Activated T-helper 2 cell treated with anti-CD3 and anti-CD28 coated beads, Interferon-gamma antibody, Interleukin-2, Interleukin-4, amounts not matched to agents 10 μg/mL and 5 μg/mL and 100 μg/mL, durations not matched to agents 14 hours and 24 hours and 36 hours (primary cell): ENCODE data around the gene TXNRD3. TPM values are rescaled to one million over a fixed set of nuclear protein-coding genes. Genes with fewer than 3 reads are reported as not detected.
A peak's percentile ranks its signal among the peaks of the same experiment; 100 is the strongest.

Experiments used
- DNase-seq: peaks from one replicate; pipeline ENCODE4 v3.0.0; 2021; ENCODE audit warnings: low spot score
- H3K27ac Mint-ChIP-seq: one replicate; pipeline ENCODE4 v1.8.0; 2021; ENCODE audit warnings: mixed read lengths
- H3K27me3 Mint-ChIP-seq: one replicate; pipeline ENCODE4 v1.8.0; 2021; ENCODE audit warnings: low read depth, mixed read lengths
- H3K36me3 Mint-ChIP-seq: one replicate; pipeline ENCODE4 v1.8.0; 2021; ENCODE audit warnings: low read depth, mixed read lengths
- H3K4me1 Mint-ChIP-seq: one replicate; pipeline ENCODE4 v1.8.0; 2021; ENCODE audit warnings: low read depth, mixed read lengths
- H3K4me3 Mint-ChIP-seq: one replicate; pipeline ENCODE4 v1.8.0; 2021; ENCODE audit warnings: low read depth, mild to moderate bottlenecking, moderate library complexity, mixed read lengths
- H3K9me3 Mint-ChIP-seq: one replicate; pipeline ENCODE4 v1.8.0; 2021; ENCODE audit warnings: mixed read lengths
- intact Hi-C: fragments of 100-400 bp; cut with micrococcal nuclease; formaldehyde crosslinking; loops from one replicate; pipeline ENCODE4 v1.15.1; 2023
- total RNA-seq: library from RNA; stranded (reverse); gene quantifications from 2 replicates; pipeline ENCODE4 v1.2.3, GENCODE V29; 2022

Gene TXNRD3
- total RNA-seq, 1 donor from 2014 or later = 0.96 TPM

- Mint-ChIP-seq H3K27me3 (no peaks in the 10 kb centered on the region), H3K27ac (no peak overlapping the region), H3K4me1 (no peaks in the 10 kb centered on the region), H3K36me3 (no peaks in the 10 kb centered on the region), H3K9me3 (peaks cover 9% of the 10 kb centered on the region), H3K4me3 (no peak overlapping the region)
- DNase-seq = no peak
- intact Hi-C loops = no loop called here
Measured at GRCh38 chr3:126666658-126667528, 12.0 kb upstream of the TXNRD3 start.

GRCh38 chr3:126665959-126666657, 11.2 kb upstream of the TXNRD3 start:
- Mint-ChIP-seq H3K27me3 (no peaks in the 10 kb centered on the region), H3K9me3 (peaks cover 5% of the 10 kb centered on the region), H3K36me3 (no peaks in the 10 kb centered on the region), H3K27ac (no peak overlapping the region), H3K4me1 (no peaks in the 10 kb centered on the region), H3K4me3 (no peak overlapping the region)
- no peak for DNase-seq
- intact Hi-C loops = no loop called here

- no peaks in the 10 kb centered on the region for H3K27me3 Mint-ChIP-seq
- no peak overlapping the region for H3K4me3 Mint-ChIP-seq
- intact Hi-C loops = no loop called here
- no peaks in the 10 kb centered on the region for H3K36me3 Mint-ChIP-seq
- H3K27ac Mint-ChIP-seq = no peak overlapping the region
- no peaks in the 10 kb centered on the region for H3K9me3 Mint-ChIP-seq
- H3K4me1 Mint-ChIP-seq = no peaks in the 10 kb centered on the region
- DNase-seq = no peak
Measured at GRCh38 chr3:126665221-126665936, 10.5 kb upstream of the TXNRD3 start.

- H3K4me1 Mint-ChIP-seq = no peaks in the 10 kb centered on the region
- DNase-seq = no peak
Measured at GRCh38 chr3:126664591-126665214, 9.8 kb upstream of the TXNRD3 start.

GRCh38 chr3:126663750-126664149, 8.8 kb upstream of the TXNRD3 start:
- Mint-ChIP-seq H3K36me3 (no peaks in the 10 kb centered on the region), H3K9me3 (no peaks in the 10 kb centered on the region), H3K4me1 (no peaks in the 10 kb centered on the region), H3K27ac (no peak overlapping the region), H3K4me3 (no peak overlapping the region), H3K27me3 (no peaks in the 10 kb centered on the region)
- no peak for DNase-seq
- intact Hi-C loops = no loop called here

More at GRCh38 chr3:126664591-126665214, 9.8 kb upstream of the TXNRD3 start:
- no peak overlapping the region for H3K27ac Mint-ChIP-seq
- H3K36me3 Mint-ChIP-seq = no peaks in the 10 kb centered on the region
- H3K4me3 Mint-ChIP-seq = no peak overlapping the region
- no peaks in the 10 kb centered on the region for H3K27me3 Mint-ChIP-seq
- H3K9me3 Mint-ChIP-seq = no peaks in the 10 kb centered on the region
- intact Hi-C loops = no loop called here

GRCh38 chr3:126663257-126663656, 8.3 kb upstream of the TXNRD3 start:
- Mint-ChIP-seq H3K4me1 (no peaks in the 10 kb centered on the region), H3K4me3 (no peak overlapping the region), H3K36me3 (no peaks in the 10 kb centered on the region), H3K27me3 (no peaks in the 10 kb centered on the region), H3K27ac (no peak overlapping the region), H3K9me3 (no peaks in the 10 kb centered on the region)
- DNase-seq = no peak
- intact Hi-C loops = no loop called here

- DNase-seq = no peak
- no peaks in the 10 kb centered on the region for H3K9me3 Mint-ChIP-seq
- intact Hi-C loops = no loop called here
- H3K4me1 Mint-ChIP-seq = no peaks in the 10 kb centered on the region
- H3K27ac Mint-ChIP-seq = no peak overlapping the region
- no peaks in the 10 kb centered on the region for H3K36me3 Mint-ChIP-seq
- H3K27me3 Mint-ChIP-seq = peaks cover 2% of the 10 kb centered on the region
- H3K4me3 Mint-ChIP-seq = no peak overlapping the region
Measured at GRCh38 chr3:126661532-126662364, 6.8 kb upstream of the TXNRD3 start.

- Mint-ChIP-seq H3K9me3 (no peaks in the 10 kb centered on the region), H3K27me3 (peaks cover 8% of the 10 kb centered on the region), H3K4me1 (peaks cover under 1% of the 10 kb centered on the region), H3K36me3 (no peaks in the 10 kb centered on the region), H3K4me3 (no peak overlapping the region), H3K27ac (no peak overlapping the region)
- no peak for DNase-seq
- intact Hi-C loops = no loop called here
Measured at GRCh38 chr3:126659915-126660886, 5.3 kb upstream of the TXNRD3 start.

- peaks cover 4% of the 10 kb centered on the region for H3K4me1 Mint-ChIP-seq
- no peaks in the 10 kb centered on the region for H3K36me3 Mint-ChIP-seq
- no peak overlapping the region for H3K4me3 Mint-ChIP-seq
- H3K27me3 Mint-ChIP-seq = peaks cover 16% of the 10 kb centered on the region
- no peak overlapping the region for H3K27ac Mint-ChIP-seq
- intact Hi-C loops = no loop called here
- H3K9me3 Mint-ChIP-seq = no peaks in the 10 kb centered on the region
- no peak for DNase-seq
Measured at GRCh38 chr3:126658584-126658983, 3.7 kb upstream of the TXNRD3 start.

GRCh38 chr3:126657901-126658300, 3.0 kb upstream of the TXNRD3 start:
- Mint-ChIP-seq H3K27me3 (peaks cover 23% of the 10 kb centered on the region), H3K27ac (no peak overlapping the region), H3K4me3 (no peak overlapping the region), H3K9me3 (no peaks in the 10 kb centered on the region), H3K4me1 (peaks cover 4% of the 10 kb centered on the region), H3K36me3 (no peaks in the 10 kb centered on the region)
- no peak for DNase-seq
- intact Hi-C loops = no loop called here

GRCh38 chr3:126656371-126657134, 1.6 kb upstream of the TXNRD3 start:
- peaks cover 4% of the 10 kb centered on the region for H3K4me1 Mint-ChIP-seq
- H3K36me3 Mint-ChIP-seq = no peaks in the 10 kb centered on the region
- DNase-seq = no peak
- no peaks in the 10 kb centered on the region for H3K9me3 Mint-ChIP-seq
- H3K27me3 Mint-ChIP-seq = peaks cover 33% of the 10 kb centered on the region
- H3K4me3 Mint-ChIP-seq = peak overlapping the region; percentile 18
- no peak overlapping the region for H3K27ac Mint-ChIP-seq
- intact Hi-C loops = no loop called here
